Suprapubic skin (tissue), 3 donors: ENCODE results near the gene VIPR1.

Experiments
- CTCF ChIP-seq, 2 donors: fragments of 200-600 bp in 1 of 2; fragments of 450-650 bp in 1 of 2; sonication (generic) in 1 of 2; IDR thresholded peaks; one replicate each; pipeline ENCODE4 v1.5.1; 2016 to 2019; ENCODE audit warnings: antibody characterized with exemption in 2 of 2, mild to moderate bottlenecking in 1 of 2, moderate library complexity in 1 of 2
- EP300 ChIP-seq: sonication (generic); formaldehyde crosslinking; IDR thresholded peaks from one replicate; pipeline ENCODE4 v1.6.1; 2017; ENCODE audit warnings: antibody characterized with exemption
- POLR2A ChIP-seq, 2 donors: fragments of 450-650 bp; IDR thresholded peaks; one replicate each; pipeline ENCODE4 v1.6.1; 2017; ENCODE audit warnings: antibody characterized with exemption in 2 of 2, mild to moderate bottlenecking in 2 of 2, moderate library complexity in 2 of 2

- TF ChIP-seq CTCF (IDR thresholded peaks at IDR 0.05) (no peak), EP300 (no peak), POLR2A (IDR thresholded peaks at IDR 0.05) (no peak)
Measured at GRCh38 chr3:42468111-42468510, 34.3 kb upstream of the VIPR1 start.
